GM12865 (cell line): Measurements from ENCODE around the gene CCDC17.

ENCODE experiments used
- DNase-seq: peaks from one replicate; pipeline ENCODE4 v3.0.0; 2010; ENCODE audit warnings: low read depth
- H3K4me3 ChIP-seq: 2 replicates; pipeline ENCODE4 v1.5.1; 2011; ENCODE audit warnings: mild to moderate bottlenecking, low read depth, low read length, control low read depth
- TF ChIP-seq, protein P1 (sequence below): IDR thresholded peaks from 2 replicates; pipeline ENCODE4 v1.5.1; 2011; ENCODE audit warnings: low read length, control low read depth, low read depth, inconsistent platforms; ENCODE audit not compliant: insufficient read depth; ENCODE audit errors: missing control alignments

Gene CCDC17

DNA sequence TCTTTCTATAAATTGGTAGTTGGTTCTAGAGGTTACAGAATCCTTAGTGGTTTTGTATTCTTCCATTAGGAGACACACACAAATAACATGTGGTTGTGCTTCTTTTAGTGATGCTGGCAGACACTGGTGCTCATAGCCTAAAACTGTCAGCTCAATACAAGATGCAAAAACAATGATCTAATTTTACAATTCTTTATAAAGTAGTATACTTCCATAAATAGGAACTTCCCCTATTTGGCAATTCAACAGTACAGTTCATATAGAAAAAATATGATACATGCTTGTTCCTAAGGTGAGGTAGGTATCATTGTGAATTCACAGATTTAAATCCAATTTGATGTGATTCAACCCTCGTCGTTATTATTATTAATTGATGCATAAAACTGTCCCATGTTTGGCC is 20.8 kb upstream of the CCDC17 start:
- TF ChIP-seq, protein P1, sequence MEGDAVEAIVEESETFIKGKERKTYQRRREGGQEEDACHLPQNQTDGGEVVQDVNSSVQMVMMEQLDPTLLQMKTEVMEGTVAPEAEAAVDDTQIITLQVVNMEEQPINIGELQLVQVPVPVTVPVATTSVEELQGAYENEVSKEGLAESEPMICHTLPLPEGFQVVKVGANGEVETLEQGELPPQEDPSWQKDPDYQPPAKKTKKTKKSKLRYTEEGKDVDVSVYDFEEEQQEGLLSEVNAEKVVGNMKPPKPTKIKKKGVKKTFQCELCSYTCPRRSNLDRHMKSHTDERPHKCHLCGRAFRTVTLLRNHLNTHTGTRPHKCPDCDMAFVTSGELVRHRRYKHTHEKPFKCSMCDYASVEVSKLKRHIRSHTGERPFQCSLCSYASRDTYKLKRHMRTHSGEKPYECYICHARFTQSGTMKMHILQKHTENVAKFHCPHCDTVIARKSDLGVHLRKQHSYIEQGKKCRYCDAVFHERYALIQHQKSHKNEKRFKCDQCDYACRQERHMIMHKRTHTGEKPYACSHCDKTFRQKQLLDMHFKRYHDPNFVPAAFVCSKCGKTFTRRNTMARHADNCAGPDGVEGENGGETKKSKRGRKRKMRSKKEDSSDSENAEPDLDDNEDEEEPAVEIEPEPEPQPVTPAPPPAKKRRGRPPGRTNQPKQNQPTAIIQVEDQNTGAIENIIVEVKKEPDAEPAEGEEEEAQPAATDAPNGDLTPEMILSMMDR, result no peak
- DNase-seq, result no peak
- H3K4me3 ChIP-seq, result no peak overlapping the region

DNA sequence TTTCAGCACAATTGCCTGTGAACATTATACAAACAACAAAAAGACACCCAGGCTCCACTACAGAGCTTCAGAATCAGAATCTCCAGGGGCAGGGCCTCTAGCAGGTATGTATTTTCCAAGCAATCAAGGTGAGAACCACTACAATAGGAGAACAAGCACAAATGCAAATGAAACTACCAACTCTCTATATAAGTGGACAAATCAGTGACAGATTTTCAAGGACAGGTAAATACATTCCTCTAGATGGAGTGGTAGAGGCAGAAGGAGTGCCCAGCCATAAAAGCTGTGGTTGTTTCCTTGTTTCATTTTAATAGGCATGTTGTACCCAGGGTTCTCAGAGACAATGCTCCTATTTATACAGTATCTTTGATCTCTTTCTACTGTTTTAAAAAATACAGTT is 20.1 kb upstream of the CCDC17 start:
- TF ChIP-seq, protein P1, result no peak
- no peak for DNase-seq
- H3K4me3 ChIP-seq, result no peak overlapping the region

DNA sequence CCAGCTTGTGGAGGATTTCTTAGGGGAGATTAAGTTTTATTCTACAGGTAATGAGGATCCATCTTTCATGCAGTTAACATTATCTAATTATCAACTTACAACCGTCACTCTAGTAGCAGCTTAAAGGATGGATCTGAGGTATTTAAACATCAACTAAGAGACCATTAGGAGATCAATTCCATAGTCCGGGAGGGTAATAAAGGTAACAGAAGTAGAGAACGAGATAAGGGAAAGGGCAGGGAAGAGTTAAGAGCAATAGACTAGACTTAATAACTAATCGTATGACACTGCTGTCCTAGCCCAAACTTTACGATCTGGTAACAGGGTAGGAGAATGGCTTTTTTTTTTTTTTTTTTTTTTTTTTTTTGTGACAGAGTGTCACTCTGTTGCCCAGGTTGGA is 19.5 kb upstream of the CCDC17 start:
- TF ChIP-seq, protein P1, result no peak
- no peak for DNase-seq

DNA sequence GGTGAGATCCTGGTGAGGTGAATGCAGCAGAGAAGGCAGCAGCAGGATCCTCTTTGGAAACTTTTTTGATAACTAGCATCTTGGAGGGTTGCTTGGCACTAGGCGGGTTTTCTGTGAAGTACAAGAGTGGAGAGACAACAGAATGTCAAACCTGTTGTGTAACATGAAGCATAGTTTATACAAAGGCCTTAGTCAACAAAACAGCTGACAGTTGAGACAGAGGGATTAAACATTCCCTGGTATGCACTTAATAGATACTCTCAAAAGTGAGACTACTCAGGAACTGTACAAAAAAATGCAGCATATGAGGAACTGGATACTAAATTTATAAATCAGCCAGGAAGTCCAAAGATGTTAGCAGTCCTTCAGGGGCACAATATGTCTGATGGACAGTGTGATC is 16.4 kb upstream of the CCDC17 start:
- DNase-seq, result no peak
- TF ChIP-seq, protein P1, result no peak
- no peak overlapping the region for H3K4me3 ChIP-seq

More for the DNA sequence above, 19.5 kb upstream of the CCDC17 start:
- no peak overlapping the region for H3K4me3 ChIP-seq

DNA sequence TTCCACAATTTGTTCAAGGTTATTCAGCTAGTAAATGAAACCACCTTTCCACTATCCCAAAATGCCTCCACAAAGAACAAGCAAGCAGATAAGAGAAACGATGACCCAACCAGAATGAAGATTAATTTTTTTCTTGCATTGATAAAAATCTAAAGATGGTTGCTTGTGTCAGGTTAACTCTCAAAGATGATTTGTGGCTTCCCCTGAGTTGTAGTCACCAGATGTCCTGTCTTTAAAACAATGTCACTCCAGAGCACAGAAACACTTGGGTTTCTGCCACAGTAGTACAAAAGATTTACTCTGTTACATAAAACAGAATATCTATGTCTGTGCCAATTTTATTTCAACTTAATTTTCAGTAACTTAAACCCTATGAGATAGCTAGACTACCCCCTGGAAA is 11.4 kb upstream of the CCDC17 start:
- TF ChIP-seq, protein P1, result no peak

DNA sequence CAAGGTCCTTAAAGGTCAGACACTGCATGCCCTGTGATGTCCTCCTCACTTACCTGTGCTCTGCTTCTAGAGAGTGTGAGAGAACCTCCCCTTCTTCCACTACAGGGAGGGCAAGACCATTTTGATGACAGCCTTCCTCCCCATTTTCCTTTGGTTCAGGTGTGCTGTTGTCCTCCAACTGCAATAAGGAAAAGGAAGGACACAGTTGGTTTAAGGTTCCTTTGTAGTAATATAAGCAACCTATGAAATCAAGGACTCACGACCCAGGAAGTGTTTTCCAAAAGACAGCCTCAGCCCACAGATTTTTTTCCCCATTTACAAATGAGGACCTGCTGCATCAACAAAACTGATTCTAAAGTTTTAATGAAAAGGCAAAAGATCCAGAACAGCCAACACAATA is 6.6 kb upstream of the CCDC17 start:
- DNase-seq, result no peak
- H3K4me3 ChIP-seq, result no peak overlapping the region
- TF ChIP-seq, protein P1, result no peak

More for the DNA sequence above, 11.4 kb upstream of the CCDC17 start:
- no peak for DNase-seq
- H3K4me3 ChIP-seq, result no peak overlapping the region

DNA sequence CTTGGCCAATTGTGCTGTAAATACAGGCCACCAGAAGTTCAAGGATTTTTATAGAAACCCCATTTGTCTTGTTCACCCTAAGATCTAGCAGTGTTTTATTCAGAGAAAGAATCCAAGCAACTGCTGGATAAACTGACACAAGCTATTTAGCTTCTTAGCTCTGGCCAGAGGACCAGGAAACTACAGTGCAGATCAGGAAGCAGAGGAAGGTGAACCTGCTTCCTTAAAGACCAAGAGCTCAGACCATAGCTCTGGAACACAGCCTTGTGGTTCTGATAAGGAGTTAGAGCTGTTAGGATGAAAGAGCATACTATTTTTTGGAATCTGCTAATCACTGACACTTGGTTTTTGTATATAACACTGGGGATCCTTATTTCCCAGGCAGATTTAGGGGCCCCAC is 5.2 kb upstream of the CCDC17 start:
- TF ChIP-seq, protein P1, result no peak
- no peak overlapping the region for H3K4me3 ChIP-seq
- no peak for DNase-seq
